GM15510 (cell line): Measurements from ENCODE around the gene TRIM54.

Experiments used
- POLR2A ChIP-seq: IDR thresholded peaks from 3 replicates; pipeline ENCODE4 v1.6.1; 2011; ENCODE audit warnings: borderline replicate concordance; ENCODE audit not compliant: insufficient read length; ENCODE audit errors: extremely low read depth

The TRIM54 gene

DNA sequence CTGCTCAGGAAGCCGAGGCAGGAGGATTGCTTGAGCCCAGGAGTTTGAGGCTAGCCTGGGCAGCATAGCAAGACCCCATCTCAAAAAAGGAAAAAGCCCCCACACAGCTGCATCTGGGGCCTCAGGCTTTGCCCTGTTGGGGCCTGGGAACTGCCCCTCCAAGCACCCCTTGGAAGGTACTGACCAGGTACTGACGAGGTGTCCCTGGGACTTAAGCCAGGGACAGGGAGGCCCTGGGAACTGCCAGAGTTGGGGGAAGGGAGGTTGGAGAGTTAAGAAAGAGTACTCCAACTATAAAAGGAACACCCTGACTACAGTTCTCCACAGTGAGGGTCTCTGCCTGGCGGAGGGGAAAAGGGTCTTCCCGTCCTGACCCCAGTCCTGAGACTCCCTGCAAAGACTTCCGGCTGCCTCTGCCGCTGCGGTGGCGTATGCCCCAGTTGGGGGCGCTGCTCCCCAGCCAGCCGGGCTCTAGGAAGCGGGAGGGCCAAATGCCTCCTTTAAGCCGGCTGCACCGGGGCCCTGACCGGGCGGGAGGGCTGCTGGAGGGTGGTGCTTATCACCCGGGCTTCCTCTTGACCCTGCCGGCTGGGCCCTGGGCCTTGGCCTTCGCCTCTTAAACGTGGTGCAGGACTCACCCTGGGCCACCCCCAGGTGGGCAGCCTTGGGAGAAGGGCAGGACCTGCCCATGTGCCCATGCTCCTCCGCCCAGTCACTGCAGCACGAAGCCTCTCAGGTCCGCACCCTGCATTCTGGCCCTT, 32.2 kb upstream of the TRIM54 start:
- TF ChIP-seq POLR2A: no peak

DNA sequence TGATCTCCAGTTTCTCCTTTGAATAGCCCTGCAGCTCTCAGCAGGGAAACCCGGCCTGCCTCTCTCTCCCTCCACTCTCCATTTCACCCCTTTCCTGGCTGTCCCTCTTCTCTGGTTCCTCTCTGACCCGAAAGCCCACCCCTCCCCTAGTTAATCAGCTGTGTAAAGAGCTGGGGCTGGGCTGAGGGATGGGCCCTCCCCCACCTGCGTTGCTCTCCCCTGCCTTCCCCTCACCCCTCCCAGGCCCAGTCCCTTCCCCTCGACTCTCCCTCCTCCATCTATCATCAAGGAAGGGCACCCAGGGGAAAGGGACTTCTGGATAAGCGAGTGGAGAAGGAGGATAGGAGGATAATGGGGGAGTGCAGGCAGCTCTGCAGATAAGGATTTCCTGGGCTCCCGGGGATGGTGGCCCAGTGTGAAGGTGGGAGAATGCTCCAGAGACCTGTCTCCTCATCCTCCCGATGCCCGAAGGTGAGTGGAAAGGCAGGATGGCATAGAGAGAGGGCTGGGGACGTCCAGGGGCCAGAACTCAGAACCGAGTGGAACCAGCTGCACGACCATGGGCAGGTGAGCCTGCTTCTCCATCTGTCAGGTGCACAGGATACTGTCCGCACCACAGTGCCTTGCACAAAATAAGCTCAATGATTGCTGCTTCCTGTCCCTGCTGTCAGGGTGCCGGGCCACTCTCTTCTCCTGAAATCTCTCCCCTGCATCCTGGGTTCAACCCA, 31.4 kb upstream of the TRIM54 start:
- no peak for TF ChIP-seq POLR2A

DNA sequence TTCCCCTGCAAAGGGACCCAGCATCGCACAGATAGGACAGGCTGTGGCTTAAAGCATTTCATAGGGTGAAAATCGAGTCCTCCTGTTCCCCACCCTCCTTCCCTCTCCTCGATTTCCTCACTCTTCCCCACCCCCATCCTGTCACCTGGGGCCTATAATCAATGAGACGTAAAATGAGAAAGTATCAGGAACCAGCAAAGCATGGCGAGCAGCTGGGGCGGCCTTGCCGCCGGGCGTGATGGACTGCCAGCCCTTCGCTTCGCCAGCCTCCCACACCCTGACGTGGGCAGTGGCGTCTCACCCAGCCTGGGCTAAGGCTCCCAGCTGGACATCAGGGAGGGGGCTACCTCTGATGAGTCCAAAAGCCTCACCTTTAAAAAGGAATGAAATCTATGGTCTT, 30.5 kb upstream of the TRIM54 start:
- no peak for TF ChIP-seq POLR2A

DNA sequence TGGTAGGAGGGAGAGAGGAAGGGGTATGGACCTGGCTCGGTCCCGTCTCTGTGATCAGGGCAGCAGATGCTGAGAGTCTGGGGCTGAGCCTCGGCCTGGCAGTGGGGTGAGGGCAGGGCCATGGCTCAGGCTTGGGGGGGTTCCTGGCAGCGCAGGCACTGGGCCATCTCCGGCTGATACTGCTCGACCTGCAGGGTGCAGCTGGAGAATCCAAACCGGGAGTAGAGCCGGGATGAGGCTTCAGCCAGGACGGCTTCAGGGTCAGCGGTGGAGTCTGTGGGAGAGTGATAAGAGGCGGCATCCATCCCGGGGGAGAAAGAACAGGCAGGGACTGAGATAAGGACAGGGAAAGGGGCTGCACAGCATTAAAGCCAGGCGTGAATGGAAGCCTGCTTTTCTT, 27.0 kb upstream of the TRIM54 start:
- no peak for TF ChIP-seq POLR2A

DNA sequence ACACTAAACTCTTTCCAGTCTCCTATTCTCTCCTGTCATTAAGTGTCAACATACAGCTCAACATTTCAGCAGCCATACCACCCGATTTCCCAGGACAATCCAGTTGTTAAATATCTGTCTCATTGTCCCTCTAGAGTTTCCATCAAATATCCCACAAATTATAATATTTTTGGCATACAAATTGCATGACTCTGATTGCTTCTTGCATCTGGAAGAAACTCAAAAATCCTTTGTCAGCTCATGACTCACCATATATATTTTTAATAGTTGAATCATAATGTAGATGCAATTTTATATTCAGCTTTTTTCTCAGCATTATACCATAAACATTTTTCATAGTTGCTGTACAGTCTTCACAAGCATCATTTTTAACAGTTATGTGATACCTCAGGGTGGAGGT, 26.6 kb upstream of the TRIM54 start:
- TF ChIP-seq POLR2A: no peak

DNA sequence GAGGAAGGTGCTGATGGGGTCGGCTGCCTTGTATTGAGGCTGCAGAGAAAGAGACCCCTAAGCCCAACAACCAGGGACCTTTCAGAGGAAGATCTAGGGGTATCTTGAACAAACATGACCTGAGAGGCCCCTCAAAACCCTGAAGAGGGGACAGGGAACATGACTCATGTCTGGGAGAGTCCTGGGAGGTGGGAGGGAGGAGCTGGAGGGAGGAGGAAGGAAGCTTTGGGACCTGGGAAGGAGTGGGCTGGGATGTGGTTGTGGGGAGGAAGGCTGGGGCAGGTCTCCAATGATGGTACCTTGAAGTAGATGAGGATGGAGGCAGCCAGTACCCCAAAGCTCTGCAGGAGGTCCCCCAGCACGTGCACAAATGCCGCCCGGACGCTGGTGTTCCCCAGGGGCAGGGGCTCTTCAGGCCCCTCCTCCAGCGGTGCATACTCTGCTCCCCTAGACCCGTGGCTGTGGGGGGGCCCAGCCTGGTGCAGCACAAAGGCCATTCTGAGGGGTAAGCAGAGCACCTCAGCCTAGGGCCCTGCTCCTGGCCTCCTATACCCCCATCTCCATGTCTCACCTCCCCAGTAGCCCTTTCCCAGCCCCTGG, 25.3 kb upstream of the TRIM54 start:
- TF ChIP-seq POLR2A: no peak

DNA sequence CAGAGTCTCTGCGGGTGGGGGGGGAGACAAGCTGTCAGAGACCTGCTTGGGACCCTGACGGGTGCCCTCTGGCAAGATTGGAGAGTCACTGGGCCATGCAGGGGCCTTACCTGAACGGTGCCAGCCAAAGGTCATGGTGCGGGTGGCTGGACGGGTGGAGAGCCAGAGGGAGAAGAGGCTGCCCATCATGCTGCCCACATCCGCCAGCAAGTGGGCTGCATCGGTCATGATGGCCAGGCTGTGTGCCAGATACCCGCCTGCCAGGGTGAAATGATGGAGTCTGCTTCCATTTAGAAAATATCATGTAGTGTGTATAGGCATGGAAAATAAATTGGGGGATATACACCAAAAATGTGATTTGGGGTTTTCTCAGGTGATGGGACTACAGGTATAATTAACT, 24.2 kb upstream of the TRIM54 start:
- TF ChIP-seq POLR2A: no peak

DNA sequence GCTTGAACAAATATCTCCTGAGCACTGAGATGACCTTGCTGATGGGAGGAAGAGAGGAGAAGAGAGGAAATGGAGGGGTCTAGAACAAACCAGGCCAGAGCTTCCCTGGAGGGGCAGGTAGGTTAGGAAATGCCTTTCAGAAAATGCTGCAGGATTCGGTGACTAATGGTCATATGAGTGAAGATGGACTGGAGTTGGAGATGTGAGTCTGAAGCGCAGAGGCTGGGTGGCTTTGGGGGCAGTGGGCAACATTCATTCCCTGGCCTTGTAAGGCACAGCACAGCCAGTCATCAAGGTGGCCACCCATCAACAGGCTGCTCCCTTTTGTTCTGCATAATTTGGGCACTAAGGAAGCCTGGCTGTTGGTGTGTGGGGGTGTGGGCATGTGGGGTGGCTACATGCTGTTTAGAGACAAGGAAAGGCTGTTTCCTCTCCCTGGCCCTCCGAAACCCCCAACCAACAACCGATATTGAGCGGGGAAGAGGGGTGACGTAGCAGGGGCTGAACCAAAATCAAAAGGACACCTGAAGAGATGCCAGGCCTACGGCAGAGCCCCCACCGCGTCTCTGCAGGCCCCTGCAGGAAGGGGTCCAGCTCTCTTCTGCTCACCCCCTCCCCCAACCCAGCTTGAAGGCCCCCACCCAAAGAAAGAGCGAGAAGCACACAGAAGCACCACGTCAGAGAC, 20.8 kb upstream of the TRIM54 start:
- TF ChIP-seq POLR2A: no peak

DNA sequence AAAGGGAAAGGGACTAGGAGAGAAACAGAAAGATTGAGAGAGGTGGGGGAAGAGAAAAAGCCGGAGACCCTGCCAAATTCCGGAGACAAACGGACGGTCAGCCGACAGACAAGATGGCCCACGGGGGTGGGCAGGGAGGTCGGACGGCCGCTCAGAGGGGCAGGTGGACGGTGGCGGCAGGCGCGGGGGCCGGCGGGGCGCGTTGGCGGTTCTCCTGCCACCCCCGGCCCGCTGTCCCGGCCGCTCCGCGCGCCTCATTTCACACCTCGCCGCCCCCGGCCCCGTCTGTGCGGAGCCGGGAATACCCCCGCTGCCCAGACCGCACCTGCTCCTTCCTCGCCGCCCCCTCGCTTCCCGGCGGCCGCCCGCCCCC, 20.3 kb upstream of the TRIM54 start:
- no peak for TF ChIP-seq POLR2A

DNA sequence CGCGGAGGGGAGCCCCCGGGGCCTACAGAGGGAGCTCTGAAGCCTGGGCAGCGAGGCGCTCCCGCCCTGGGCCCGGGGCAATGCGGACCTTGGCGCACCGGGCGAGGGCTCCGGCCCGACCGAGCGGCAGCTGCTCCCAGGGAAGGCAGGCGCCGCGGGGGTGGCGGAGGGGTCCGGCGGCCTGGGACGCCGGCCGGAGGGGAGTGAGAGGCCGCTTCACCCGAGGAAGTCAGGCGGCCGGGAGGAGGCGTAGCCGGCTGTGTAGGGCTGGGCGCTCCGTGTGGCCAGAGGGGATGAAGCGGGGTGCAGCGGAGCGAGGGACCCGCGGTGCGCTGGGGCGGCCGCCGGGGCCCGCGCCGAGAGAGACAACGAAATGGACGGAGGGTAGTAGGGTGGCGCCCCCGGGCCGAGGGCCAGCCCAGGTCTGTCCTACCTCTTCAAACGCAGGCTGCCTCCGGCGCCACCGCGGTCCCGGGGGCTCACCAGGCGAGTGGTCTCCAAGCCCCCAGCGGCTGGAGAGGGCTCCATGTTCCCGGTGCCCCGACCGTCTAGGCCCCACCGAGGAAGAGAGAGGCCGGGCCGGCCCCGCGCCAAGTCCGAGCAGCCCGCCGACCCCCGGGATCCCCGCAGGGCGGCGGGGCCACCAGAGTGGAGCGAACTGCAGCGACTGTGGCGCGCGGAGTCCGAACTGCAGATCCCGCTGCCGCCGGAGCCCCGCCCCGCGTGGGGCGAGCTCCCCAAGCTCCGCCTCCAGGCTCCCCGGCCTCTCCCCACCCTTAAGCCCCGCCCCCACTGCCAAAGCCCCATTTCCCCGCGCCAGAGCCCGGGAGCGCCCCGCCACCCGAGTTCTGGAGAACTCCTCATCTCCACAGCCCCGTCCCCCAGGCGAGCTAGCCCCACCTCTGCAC, 19.6 kb upstream of the TRIM54 start, which contains the start of gene SLC30A3:
Gene SLC30A3, minus strand, starts transcription at position 669 of the 908 bp plus-strand sequence. Its CDS starts 141 bp downstream, at position 528.
- TF ChIP-seq POLR2A: no peak

DNA sequence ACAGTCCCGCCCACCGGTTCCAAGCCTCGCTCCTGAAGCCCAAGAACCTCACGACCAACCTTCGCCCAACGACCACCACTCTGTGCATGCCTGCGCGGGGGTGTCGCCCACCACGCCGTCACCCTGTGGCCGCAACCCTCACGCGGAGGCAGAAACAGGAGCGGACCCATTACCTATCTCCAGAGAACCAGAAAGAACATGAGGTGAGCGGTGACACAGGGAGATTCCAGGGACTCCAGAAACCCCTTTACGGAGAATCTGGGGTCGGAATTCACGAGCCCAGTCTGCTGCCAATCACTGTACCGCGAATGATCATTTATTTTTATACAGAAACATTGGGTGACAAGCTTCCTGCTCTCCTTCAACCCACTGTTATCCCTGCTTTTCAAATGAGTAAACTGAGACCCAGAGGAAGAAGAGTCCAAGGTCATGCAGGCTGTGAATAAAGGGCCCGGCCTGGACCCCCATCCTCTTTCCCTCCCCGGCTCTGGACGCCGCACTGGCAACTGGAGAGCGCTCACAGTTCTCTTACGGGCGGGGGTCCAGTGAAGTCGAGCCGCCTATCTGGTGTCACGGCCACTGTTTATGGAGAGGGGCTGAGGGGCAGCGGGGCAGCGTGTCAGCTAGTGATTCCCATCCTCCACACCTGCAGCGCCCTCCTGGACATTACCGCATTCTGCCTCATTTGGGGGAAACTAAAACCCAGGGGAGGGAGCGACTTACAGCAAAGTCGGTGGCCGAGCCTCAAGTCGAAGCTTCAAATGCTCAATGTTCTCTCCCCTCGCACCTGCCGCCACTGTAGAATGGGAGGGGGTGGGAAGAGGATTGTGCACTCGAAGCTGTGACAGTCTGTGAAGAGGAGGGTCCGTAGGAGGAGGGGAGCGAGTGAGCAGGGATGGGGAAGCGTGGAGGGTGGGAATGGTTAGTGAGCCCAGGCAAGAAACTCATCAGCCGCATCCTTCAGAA, 18.7 kb upstream of the TRIM54 start:
- TF ChIP-seq POLR2A: no peak

DNA sequence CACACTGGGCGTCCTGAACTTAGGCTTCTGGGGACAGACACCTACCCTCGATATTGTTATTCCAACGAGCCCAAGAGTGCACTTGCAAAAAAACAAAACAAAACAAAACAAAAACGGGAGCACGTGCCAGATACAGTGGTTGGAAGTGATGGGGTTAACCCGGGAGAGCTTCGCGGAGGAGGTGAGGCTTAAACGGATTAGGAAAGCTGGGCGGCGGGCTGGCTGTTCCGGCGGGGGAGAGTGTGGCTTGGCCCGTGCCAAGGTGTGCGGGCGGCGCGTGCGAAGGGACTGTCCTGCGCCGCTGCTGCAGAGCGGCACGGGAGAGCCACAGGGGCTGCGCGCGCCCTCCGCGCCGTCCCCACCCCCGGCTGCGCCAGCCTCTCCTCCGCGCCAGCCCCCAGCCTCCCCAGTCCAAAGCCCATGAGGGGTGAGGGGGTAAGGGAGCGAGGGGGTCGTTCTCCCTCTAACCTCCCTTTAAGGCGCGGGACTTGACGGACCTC, 17.9 kb upstream of the TRIM54 start:
- no peak for TF ChIP-seq POLR2A
